ENCODE results near the gene TFF1.

TFF1 gene

DNA sequence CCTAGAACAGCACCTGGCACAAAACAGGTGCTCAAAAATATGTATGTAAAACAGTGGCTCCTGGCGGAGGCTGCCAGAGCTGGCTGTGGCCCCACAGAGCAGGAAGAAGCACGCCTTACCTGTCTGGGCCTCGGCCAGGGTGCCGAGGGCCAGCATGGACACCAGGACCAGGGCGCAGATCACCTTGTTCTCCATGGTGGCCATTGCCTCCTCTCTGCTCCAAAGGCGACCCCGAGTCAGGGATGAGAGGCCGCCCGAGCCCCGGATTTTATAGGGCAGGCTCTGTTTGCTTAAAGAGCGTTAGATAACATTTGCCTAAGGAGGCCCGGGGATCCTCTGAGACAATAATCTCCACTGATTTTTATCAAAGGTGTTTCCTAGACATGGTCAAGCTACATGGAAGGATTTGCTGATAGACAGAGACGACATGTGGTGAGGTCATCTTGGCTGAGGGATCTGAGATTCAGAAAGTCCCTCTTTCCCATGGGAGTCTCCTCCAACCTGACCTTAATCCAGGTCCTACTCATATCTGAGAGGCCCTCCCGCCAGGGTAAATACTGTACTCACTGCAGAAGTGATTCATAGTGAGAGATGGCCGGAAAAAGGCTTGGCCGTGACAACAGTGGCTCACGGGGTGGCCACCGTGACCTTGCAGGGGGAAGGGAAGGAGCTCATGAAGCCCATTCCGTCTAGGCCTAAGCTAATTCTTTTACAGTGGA is at the start of gene TFF1:
Gene TFF1 (minus strand): TSS at position 244 of the 719 bp plus-strand sequence. CDS start 40 bp downstream, at position 204.
- no peak for DNase-seq (ENCODE audit: low spot score)
- TF ChIP-seq, protein P1, sequence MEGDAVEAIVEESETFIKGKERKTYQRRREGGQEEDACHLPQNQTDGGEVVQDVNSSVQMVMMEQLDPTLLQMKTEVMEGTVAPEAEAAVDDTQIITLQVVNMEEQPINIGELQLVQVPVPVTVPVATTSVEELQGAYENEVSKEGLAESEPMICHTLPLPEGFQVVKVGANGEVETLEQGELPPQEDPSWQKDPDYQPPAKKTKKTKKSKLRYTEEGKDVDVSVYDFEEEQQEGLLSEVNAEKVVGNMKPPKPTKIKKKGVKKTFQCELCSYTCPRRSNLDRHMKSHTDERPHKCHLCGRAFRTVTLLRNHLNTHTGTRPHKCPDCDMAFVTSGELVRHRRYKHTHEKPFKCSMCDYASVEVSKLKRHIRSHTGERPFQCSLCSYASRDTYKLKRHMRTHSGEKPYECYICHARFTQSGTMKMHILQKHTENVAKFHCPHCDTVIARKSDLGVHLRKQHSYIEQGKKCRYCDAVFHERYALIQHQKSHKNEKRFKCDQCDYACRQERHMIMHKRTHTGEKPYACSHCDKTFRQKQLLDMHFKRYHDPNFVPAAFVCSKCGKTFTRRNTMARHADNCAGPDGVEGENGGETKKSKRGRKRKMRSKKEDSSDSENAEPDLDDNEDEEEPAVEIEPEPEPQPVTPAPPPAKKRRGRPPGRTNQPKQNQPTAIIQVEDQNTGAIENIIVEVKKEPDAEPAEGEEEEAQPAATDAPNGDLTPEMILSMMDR (IDR thresholded peaks at IDR 0.05; ENCODE audit: extremely low read depth, missing control alignments) = no peak

- TF ChIP-seq, protein P1 (IDR thresholded peaks at IDR 0.05; ENCODE audit: extremely low read depth, missing control alignments) = no peak
- DNase-seq (ENCODE audit: low spot score) = peak; percentile 87
Measured at GRCh38 chr21:42414928-42415769, 48.8 kb upstream of the TFF1 start.

DNA sequence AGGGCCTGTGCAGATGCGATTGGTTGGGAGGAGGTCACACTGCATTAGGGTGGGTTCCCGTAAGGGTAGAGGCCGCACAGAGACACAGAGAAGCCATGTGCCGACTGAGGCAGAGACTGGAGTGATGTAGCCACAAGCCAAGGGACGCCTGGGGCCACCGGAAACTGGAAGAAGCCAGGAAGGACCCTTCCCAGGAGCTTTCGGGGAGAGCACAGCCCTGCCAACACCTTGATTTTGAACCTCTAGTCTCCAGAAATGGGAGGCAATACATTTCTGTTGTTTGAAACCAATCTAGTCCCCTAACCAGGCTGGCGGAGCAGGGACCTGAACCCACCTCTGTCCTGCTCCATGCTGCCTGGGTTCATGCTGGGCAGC is 48.2 kb upstream of the TFF1 start:
- no peak for DNase-seq (ENCODE audit: low spot score)
- TF ChIP-seq, protein P1 (IDR thresholded peaks at IDR 0.05; ENCODE audit: extremely low read depth, missing control alignments) = no peak

- TF ChIP-seq, protein P1 (IDR thresholded peaks at IDR 0.05; ENCODE audit: extremely low read depth, missing control alignments) = no peak
- DNase-seq (ENCODE audit: low spot score) = no peak
Measured at GRCh38 chr21:42414066-42414465, 47.7 kb upstream of the TFF1 start.

- no peak for DNase-seq (ENCODE audit: low spot score)
- TF ChIP-seq, protein P1 (IDR thresholded peaks at IDR 0.05; ENCODE audit: extremely low read depth, missing control alignments) = no peak
Measured at GRCh38 chr21:42413500-42413899, 47.2 kb upstream of the TFF1 start.

- TF ChIP-seq, protein P1 (IDR thresholded peaks at IDR 0.05; ENCODE audit: extremely low read depth, missing control alignments) = no peak
- DNase-seq (ENCODE audit: low spot score) = no peak
Measured at GRCh38 chr21:42413093-42413492, 46.8 kb upstream of the TFF1 start.

DNA sequence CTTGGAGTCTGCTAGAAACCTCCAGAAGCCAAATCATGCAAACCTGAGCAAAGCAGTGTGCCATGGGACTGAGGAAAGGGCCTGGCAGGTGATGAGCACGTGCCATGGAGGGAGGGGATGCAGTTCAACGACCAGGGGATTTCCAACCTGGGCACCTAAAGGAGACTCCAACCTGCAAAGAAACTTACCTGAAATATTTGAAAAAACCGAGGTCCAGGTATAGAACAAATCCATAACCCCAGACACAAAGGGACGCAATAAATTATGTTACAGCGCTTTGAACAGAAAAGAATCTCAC is 46.2 kb upstream of the TFF1 start:
- DNase-seq (ENCODE audit: low spot score) = no peak
- TF ChIP-seq, protein P1 (IDR thresholded peaks at IDR 0.05; ENCODE audit: extremely low read depth, missing control alignments) = no peak
